ENCODE results near the gene INSYN2A.

Gene INSYN2A

DNA sequence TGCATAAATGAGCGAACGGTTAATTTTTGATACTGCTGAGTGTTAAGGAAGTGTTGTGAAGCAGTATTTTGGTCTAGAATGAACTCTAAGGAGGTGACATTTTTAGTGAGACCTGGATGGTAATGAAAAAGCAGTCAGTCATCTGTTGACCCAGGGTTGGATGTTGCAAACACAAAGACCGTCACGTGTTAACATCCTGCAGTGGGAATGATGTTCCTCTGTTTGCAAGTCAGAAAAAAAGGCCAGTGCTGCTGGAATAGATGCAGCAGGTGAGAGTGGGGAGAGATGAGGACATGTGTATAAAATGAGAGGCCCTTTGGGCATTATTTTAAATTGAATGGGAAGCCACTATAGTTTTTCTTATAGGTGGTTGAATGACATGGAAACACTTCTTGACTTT is 39.3 kb downstream of the INSYN2A start:
- TF ChIP-seq, protein P1, sequence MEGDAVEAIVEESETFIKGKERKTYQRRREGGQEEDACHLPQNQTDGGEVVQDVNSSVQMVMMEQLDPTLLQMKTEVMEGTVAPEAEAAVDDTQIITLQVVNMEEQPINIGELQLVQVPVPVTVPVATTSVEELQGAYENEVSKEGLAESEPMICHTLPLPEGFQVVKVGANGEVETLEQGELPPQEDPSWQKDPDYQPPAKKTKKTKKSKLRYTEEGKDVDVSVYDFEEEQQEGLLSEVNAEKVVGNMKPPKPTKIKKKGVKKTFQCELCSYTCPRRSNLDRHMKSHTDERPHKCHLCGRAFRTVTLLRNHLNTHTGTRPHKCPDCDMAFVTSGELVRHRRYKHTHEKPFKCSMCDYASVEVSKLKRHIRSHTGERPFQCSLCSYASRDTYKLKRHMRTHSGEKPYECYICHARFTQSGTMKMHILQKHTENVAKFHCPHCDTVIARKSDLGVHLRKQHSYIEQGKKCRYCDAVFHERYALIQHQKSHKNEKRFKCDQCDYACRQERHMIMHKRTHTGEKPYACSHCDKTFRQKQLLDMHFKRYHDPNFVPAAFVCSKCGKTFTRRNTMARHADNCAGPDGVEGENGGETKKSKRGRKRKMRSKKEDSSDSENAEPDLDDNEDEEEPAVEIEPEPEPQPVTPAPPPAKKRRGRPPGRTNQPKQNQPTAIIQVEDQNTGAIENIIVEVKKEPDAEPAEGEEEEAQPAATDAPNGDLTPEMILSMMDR (conservative IDR thresholded peaks at IDR 0.05; ENCODE audit: low read depth, low read length), result no peak

DNA sequence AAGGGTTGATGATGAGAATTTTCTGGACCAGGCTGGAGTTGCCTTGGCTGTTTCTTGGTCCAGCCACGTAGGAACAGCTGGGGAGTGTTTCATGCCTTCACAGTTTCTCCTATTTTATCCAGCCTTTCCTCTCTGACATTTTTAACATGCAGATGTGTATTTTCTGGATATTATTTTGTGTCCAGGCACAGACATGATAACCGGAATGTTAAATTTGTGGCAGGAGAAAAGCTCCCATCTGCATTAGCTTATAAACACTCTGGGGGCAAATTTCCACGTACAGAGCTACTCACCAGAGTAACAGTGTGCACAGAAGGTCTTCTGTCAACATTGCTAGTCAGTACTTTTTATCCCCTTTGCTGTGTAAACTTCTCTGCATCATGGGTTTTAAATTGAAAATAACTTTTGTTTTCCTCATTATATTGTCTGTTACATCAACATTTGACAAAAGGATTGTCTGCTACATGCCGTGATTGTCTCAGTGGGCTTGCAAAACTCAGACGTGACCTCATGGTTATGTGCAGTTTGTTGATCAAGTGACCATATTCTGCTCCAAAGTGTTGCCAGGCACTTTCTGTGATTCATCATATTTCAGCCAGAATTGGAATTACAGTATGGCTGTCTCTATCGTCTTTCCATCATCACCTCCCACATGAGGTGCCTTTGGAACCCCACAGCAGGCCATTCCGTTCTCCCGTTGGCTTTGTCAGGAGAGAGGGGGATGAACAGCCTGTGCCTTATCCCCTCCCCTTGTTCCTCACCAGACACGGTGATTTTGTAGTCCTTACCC is 41.4 kb downstream of the INSYN2A start:
- TF ChIP-seq, protein P1 (conservative IDR thresholded peaks at IDR 0.05; ENCODE audit: low read depth, low read length), result no peak
- DNase-seq (ENCODE audit: low read depth), result peak; percentile 57
- no peak overlapping the region for H3K4me3 ChIP-seq (ENCODE audit: low read depth, low read length)

More for the DNA sequence above, 39.3 kb downstream of the INSYN2A start:
- H3K4me3 ChIP-seq (ENCODE audit: low read depth, low read length), result no peak overlapping the region
- no peak for DNase-seq (ENCODE audit: low read depth)

DNA sequence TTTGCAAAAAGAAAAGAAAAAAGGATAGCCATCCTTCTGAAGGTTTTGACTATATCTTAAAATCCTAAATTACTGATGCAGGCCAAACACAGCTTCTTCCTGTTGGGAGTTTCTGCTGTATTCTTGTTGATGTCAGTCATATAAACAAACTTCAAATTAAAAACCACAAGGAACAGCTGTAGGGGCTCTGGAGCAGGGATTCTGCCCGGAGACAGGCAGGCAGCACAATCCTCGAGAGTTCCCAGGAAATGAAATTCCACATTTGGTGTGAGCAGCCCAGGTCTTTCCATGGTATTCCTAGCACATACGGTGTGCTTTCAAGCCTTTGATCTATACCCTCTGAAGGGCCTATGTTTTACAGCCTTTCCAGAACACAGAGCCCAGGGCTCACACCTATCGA is 43.2 kb downstream of the INSYN2A start:
- H3K4me3 ChIP-seq (ENCODE audit: low read depth, low read length), result no peak overlapping the region
- TF ChIP-seq, protein P1 (conservative IDR thresholded peaks at IDR 0.05; ENCODE audit: low read depth, low read length), result no peak
- DNase-seq (ENCODE audit: low read depth), result peak; percentile 38

DNA sequence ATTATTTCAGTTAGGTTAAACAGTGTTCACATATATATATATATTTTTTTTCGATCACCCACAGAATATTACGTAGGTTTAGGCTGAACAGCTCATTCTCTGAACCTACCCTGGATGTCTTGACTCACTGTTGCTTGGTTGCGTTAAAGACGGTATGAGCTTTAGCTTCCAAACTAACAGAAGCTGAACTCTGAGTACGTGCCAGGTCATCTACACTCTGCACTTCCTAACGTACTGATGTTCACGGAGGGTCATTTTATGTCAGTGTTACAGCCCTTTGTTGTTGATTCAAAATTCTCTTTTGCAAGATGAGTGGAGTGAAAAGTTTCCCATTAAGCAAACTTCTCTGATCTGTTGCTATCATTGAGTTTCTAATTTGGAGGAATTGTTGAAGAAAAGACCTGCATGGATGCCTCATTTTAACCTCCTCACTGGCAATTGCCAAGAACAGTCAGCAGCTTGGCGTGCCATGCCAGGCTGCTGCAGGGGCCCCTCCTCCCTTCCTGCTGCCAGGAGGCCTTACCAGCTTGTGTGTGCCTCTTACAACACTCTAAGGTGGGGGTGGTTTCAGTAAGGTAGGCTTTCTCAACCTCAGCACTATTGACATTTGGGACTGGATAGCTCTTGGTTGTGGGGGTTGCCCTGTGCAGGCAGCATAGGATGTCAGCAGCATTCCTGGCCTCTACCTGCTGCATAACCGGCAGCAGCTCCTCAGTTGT is 44.3 kb downstream of the INSYN2A start:
- no peak overlapping the region for H3K4me3 ChIP-seq (ENCODE audit: low read depth, low read length)
- TF ChIP-seq, protein P1 (conservative IDR thresholded peaks at IDR 0.05; ENCODE audit: low read depth, low read length), result no peak
- DNase-seq (ENCODE audit: low read depth), result peak; percentile 52

DNA sequence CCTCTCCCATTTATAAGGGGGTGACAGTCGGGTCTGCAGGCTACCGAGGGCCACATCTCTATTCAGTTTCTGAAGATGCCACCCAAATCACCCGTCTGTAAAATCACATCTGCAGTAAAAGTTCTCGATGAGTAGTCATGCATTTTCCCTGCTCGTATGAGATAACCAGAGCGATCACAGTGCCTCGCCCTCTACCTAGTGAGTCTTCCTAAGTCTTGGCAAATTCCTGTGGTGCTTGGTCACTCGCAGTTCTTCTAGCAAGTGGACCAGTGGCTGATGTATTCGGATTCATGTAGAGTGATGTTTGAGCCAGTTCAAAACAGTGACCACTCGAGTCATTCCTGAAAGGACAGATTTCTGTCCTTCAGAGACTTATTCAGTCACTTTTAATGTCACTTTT is 44.9 kb downstream of the INSYN2A start:
- TF ChIP-seq, protein P1 (conservative IDR thresholded peaks at IDR 0.05; ENCODE audit: low read depth, low read length), result no peak
- H3K4me3 ChIP-seq (ENCODE audit: low read depth, low read length), result no peak overlapping the region
- DNase-seq (ENCODE audit: low read depth), result peak; percentile 22

DNA sequence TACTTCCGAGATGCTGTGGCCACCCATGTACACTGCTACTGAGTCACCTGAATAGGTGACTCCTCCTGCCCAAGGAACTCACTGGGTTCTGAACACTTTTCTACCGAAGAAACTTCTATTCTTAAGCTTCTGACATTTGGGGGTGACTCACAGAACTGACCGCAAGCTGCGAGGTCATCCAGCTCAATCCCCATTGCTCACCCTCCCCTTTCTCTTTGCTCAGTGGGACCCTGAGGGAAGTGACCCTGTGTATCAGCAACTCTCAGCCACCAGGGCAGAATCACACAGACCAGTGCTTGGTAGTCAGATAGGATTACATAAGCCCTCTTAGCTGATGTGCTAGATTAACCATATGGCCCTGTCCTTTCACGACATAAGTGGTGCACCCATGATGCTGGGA is 46.3 kb downstream of the INSYN2A start:
- no peak overlapping the region for H3K4me3 ChIP-seq (ENCODE audit: low read depth, low read length)
- TF ChIP-seq, protein P1 (conservative IDR thresholded peaks at IDR 0.05; ENCODE audit: low read depth, low read length), result no peak
- peak; percentile 38 for DNase-seq (ENCODE audit: low read depth)
